GM12892 (cell line): Measurements from ENCODE around the gene PLPP6.

Source experiments
- POLR2A ChIP-seq: IDR thresholded peaks from 2 replicates; pipeline ENCODE4 v1.6.1; 2011; ENCODE audit warnings: low read depth, low read length, control low read depth
- POLR2AphosphoS5 ChIP-seq: IDR thresholded peaks from 2 replicates; pipeline ENCODE4 v1.6.1; 2011; ENCODE audit warnings: low read depth, low read length, control low read depth

GRCh38 chr9:4686584-4686983 is 24.5 kb downstream of the PLPP6 start:
- TF ChIP-seq POLR2A (no peak), POLR2AphosphoS5 (no peak)
